Measurements from ENCODE around the gene KCTD8.

Gene KCTD8

GRCh38 chr4:44448521-44449461 is at the start of gene KCTD8:
Gene KCTD8 (minus strand): TSS chr4:44448809.
- peak; percentile 34 for DNase-seq

GRCh38 chr4:44494810-44495701 is 46.4 kb upstream of the KCTD8 start:
- no peak for DNase-seq

- no peak for DNase-seq
Measured at GRCh38 chr4:44493924-44494323, 45.3 kb upstream of the KCTD8 start.

GRCh38 chr4:44487341-44487740 is 38.7 kb upstream of the KCTD8 start:
- no peak for DNase-seq

- DNase-seq: no peak
Measured at GRCh38 chr4:44479731-44480130, 31.1 kb upstream of the KCTD8 start.

GRCh38 chr4:44462259-44462658 is 13.7 kb upstream of the KCTD8 start:
- DNase-seq: no peak

- no peak for DNase-seq
Measured at GRCh38 chr4:44447563-44448504, 775 bp downstream of the KCTD8 start.

- DNase-seq: no peak
Measured at GRCh38 chr4:44446801-44447562, 1.6 kb downstream of the KCTD8 start.

GRCh38 chr4:44446191-44446590 is 2.4 kb downstream of the KCTD8 start:
- no peak for DNase-seq

- DNase-seq: no peak
Measured at GRCh38 chr4:44438687-44439086, 9.9 kb downstream of the KCTD8 start.

GRCh38 chr4:44434247-44434646 is 14.4 kb downstream of the KCTD8 start:
- DNase-seq: no peak

GRCh38 chr4:44425614-44426208 is 22.9 kb downstream of the KCTD8 start:
- no peak for DNase-seq

GRCh38 chr4:44422912-44423311 is 25.7 kb downstream of the KCTD8 start:
- no peak for DNase-seq

GRCh38 chr4:44421330-44422065 is 27.1 kb downstream of the KCTD8 start:
- DNase-seq: no peak

- DNase-seq: no peak
Measured at GRCh38 chr4:44415251-44415650, 33.4 kb downstream of the KCTD8 start.

GRCh38 chr4:44368413-44369167 is 80.0 kb downstream of the KCTD8 start:
- DNase-seq: no peak

- no peak for DNase-seq
Measured at GRCh38 chr4:44354172-44354571, 94.4 kb downstream of the KCTD8 start.

GRCh38 chr4:44351069-44351468 is 97.5 kb downstream of the KCTD8 start:
- DNase-seq: no peak

- no peak for DNase-seq
Measured at GRCh38 chr4:44342800-44343199, 105.8 kb downstream of the KCTD8 start.

- DNase-seq: no peak
Measured at GRCh38 chr4:44326741-44327140, 121.9 kb downstream of the KCTD8 start.
